GM12878 (cell line): ENCODE results near the gene ALG8. TPM values are rescaled to one million over a fixed set of nuclear protein-coding genes. Genes with fewer than 3 reads are reported as not detected.

Experiments used
- ATF3 ChIP-seq: IDR thresholded peaks from 2 replicates; pipeline ENCODE4 v1.6.1; 2011; ENCODE audit warnings: low read depth, mild to moderate bottlenecking, low read length, moderate library complexity, borderline replicate concordance; ENCODE audit errors: extremely low read depth
- BCL11A ChIP-seq: IDR thresholded peaks from 2 replicates; pipeline ENCODE4 v1.6.1; 2011; ENCODE audit warnings: low read depth, low read length
- CBX5 ChIP-seq: sonication (generic); IDR thresholded peaks from 2 replicates; pipeline ENCODE4 v1.6.1; 2016; ENCODE audit warnings: low read depth, moderate library complexity, mild to moderate bottlenecking, inconsistent platforms
- FOXM1 ChIP-seq: IDR thresholded peaks from 2 replicates; pipeline ENCODE4 v1.6.1; 2012; ENCODE audit warnings: low read depth, mild to moderate bottlenecking, inconsistent platforms, low read length, moderate library complexity
- GABPA ChIP-seq: IDR thresholded peaks from 2 replicates; pipeline ENCODE4 v1.6.1; 2014; ENCODE audit warnings: antibody characterized with exemption, low read depth, mild to moderate bottlenecking, inconsistent platforms
- IRF4 ChIP-seq: IDR thresholded peaks from 2 replicates; pipeline ENCODE4 v1.6.1; 2011; ENCODE audit warnings: low read depth, low read length
- MTA3 ChIP-seq: IDR thresholded peaks from 2 replicates; pipeline ENCODE4 v1.6.1; 2012; ENCODE audit warnings: low read length, inconsistent platforms, borderline replicate concordance
- MXI1 ChIP-seq: fragments of 150-350 bp; IDR thresholded peaks from 2 replicates; pipeline ENCODE4 v1.6.1; 2011; ENCODE audit warnings: low read depth, mild to moderate bottlenecking, inconsistent platforms, low read length, improper control_type of control experiment
- NR2C2 ChIP-seq: IDR thresholded peaks from 2 replicates; pipeline ENCODE4 v1.6.1; 2011; ENCODE audit warnings: borderline replicate concordance, low read depth; ENCODE audit not compliant: control insufficient read depth, insufficient read length
- PBX3 ChIP-seq: IDR thresholded peaks from 2 replicates; pipeline ENCODE4 v1.6.1; 2011; ENCODE audit warnings: mild to moderate bottlenecking, low read depth, low read length, moderate library complexity; ENCODE audit not compliant: insufficient replicate concordance
- PKNOX1 ChIP-seq: fragments of 450-650 bp; IDR thresholded peaks from 2 replicates; pipeline ENCODE4 v1.6.1; 2016; ENCODE audit warnings: mild to moderate bottlenecking
- PML ChIP-seq: IDR thresholded peaks from 2 replicates; pipeline ENCODE4 v1.6.1; 2012; ENCODE audit warnings: low read length, inconsistent platforms
- PRDM15 ChIP-seq: fragments of 450-650 bp; formaldehyde crosslinking; IDR thresholded peaks from 2 replicates; pipeline ENCODE4 v1.4.0; 2020; ENCODE audit warnings: mild to moderate bottlenecking, moderate library complexity
- RB1 ChIP-seq: fragments of 450-650 bp; formaldehyde crosslinking; IDR thresholded peaks from 2 replicates; pipeline ENCODE4 v1.6.1; 2017; ENCODE audit warnings: mild to moderate bottlenecking, borderline replicate concordance
- TAF1 ChIP-seq: IDR thresholded peaks from 2 replicates; pipeline ENCODE4 v1.6.1; 2011; ENCODE audit warnings: mild to moderate bottlenecking, low read depth, low read length, borderline replicate concordance
- TCF3 ChIP-seq: IDR thresholded peaks from 2 replicates; pipeline ENCODE4 v1.6.1; 2012; ENCODE audit warnings: low read depth, mild to moderate bottlenecking, low read length, borderline replicate concordance; ENCODE audit not compliant: insufficient read depth
- USF1 ChIP-seq: IDR thresholded peaks from 2 replicates; pipeline ENCODE4 v1.6.1; 2011; ENCODE audit warnings: borderline replicate concordance, low read depth, mild to moderate bottlenecking, moderate library complexity, mixed read lengths, low read length; ENCODE audit not compliant: insufficient read depth; ENCODE audit errors: extremely low read length
- WRNIP1 ChIP-seq: IDR thresholded peaks from 2 replicates; pipeline ENCODE4 v1.6.1; 2011; ENCODE audit warnings: low read depth, low read length, improper control_type of control experiment, borderline replicate concordance
- ZNF217 ChIP-seq: fragments of 450-650 bp; IDR thresholded peaks from 2 replicates; pipeline ENCODE4 v1.6.1; 2017; ENCODE audit warnings: antibody characterized with exemption, mild to moderate bottlenecking
- polyA plus RNA-seq, 11 experiments: library from polyadenylated mRNA; depleted of rRNA in 4 of 11; unstranded in 6 of 11; stranded (reverse) in 5 of 11; fragments of >200 nt; fragmentation: Nextera tagmentation in 4 of 11; fragmentation: Illumina TruSeq in 1 of 11; extraction: Ambion mirVana in 4 of 11; extraction: Trizol in 1 of 11; gene quantifications; 1 replicate in 1 of 11; 2 replicates in 10 of 11; pipeline versions ENCODE4 v1.2.1 to v1.2.3, GENCODE V29; 2011 to 2016; ENCODE audit warnings: inconsistent platforms in 2 of 11, missing spikeins in 2 of 11, low read depth in 1 of 11
- total RNA-seq, 4 experiments: library from RNA; depleted of rRNA in 3 of 4; stranded (reverse); fragments of >200 nt in 3 of 4; fragmentation: Illumina TruSeq in 1 of 4; extraction: Trizol in 1 of 4; gene quantifications; 2 replicates each; pipeline versions ENCODE4 v1.2.1 to v1.2.3, GENCODE V29; 2013 to 2021

The ALG8 gene
- total and polyA plus RNA-seq, 10 of the 15 experiments (the other 5 are each of a cell fraction or from before 2014, with no cell fraction given): 45.7 to 105 (median 68.4) TPM

- no peak for TF ChIP-seq PBX3
- no peak for TF ChIP-seq PRDM15 (CRISPR knock-in tag)
- TF ChIP-seq BCL11A: no peak
- no peak for TF ChIP-seq MTA3
- no peak for TF ChIP-seq CBX5
- TF ChIP-seq FOXM1: no peak
- no peak for TF ChIP-seq IRF4
- TF ChIP-seq USF1: no peak
- no peak for TF ChIP-seq TAF1
- TF ChIP-seq GABPA: no peak
- TF ChIP-seq PML: no peak
- TF ChIP-seq NR2C2: no peak
- TF ChIP-seq TCF3: no peak
- TF ChIP-seq PKNOX1: peak; percentile 63
- TF ChIP-seq WRNIP1: no peak
- TF ChIP-seq ZNF217: no peak
- no peak for TF ChIP-seq RB1
- peak; percentile 41 for TF ChIP-seq MXI1
- TF ChIP-seq ATF3: no peak
These were observed 48.2 kb upstream of the ALG8 start (continued) for GRCh38 chr11:78187366-78188285.
